Cerebellar nuclear complex (tissue), 1 donor: ENCODE results near the gene MEAF6.

Experiments
- DNase-seq, 2 experiments: peaks; one replicate each; lab custom pipeline; 2025; lab: John Stamatoyannopoulos, UW

The MEAF6 gene

DNA sequence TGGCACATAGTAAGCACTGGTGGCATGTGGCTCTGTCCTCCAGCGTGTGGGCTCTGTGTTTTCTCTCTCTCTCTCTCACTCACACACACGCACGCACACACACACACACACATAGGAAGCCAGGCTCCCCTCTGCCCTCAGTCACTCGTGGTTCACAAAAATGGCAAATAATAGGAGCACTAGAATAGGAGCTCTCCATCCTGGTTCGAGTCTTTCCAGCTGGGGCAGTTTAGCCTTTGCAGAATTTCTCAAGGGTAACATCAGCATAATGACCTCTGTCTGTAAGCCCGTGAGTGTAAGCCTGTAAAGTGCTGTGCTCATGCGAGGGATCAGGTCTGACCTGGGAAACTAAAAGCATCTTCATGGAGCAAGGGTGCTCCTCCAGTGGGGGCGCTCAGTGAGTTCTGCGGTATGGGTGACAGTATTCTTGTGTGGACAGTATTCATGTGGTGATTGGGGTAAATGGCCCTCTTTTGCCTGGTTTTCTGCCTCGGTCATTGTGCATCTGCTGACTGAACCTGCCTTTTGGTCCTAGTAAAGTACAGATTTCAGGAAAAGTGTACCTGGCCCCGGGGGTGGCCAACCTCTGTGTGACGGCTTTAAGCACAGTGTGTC is 41.0 kb downstream of the MEAF6 start:
- no peak for DNase-seq

- DNase-seq, result no peak
Measured at GRCh38 chr1:37472994-37473393, 41.6 kb downstream of the MEAF6 start.

- no peak for DNase-seq
Measured at GRCh38 chr1:37472281-37472680, 42.3 kb downstream of the MEAF6 start.

GRCh38 chr1:37471345-37472231 is 43.0 kb downstream of the MEAF6 start:
- peak in 1 of 2 experiments; percentile 25 for DNase-seq

GRCh38 chr1:37469386-37469785 is 45.2 kb downstream of the MEAF6 start:
- DNase-seq, result no peak

DNA sequence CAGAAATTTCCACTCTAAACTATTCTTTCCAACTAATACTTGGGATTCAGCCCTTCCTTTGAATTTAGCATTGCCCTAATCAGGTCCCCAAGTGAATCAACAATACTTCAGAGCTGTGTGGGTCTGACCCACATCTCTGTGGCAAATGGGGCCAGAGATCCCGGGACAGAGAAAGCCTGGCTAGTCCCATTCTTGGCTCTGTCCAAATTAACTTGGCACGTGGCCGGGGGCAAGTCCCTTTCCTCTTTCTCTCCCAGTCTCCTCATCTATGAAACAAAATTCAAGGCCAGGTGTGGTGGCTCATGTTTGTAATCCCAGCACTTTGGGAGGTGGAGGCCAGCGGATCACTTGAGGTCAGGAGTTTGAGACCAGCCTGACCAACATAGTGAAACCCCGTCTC is 46.5 kb downstream of the MEAF6 start:
- no peak for DNase-seq

GRCh38 chr1:37465593-37466517 is 48.7 kb downstream of the MEAF6 start:
- DNase-seq, result no peak

DNA sequence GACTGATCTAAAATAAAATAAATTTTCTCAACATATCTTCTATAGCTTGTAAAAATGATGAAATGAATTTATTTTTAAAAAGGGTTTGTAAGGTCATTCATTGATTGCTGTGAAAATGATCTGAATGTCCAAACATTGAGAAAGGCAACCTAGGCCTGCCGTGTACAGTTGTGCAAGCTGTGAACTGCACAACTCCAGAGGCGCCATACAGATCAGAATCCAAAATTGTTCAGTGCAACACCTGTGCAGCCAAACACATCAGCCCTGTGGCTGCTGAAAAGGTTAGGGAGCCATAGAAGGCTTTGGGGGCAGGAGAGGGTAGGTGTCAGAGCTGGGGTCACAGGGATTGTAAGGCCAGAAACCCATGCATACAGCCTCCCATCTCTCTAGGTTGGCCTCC is 50.1 kb downstream of the MEAF6 start:
- DNase-seq, result no peak

- DNase-seq, result no peak
Measured at GRCh38 chr1:37461698-37462436, 52.7 kb downstream of the MEAF6 start.

DNA sequence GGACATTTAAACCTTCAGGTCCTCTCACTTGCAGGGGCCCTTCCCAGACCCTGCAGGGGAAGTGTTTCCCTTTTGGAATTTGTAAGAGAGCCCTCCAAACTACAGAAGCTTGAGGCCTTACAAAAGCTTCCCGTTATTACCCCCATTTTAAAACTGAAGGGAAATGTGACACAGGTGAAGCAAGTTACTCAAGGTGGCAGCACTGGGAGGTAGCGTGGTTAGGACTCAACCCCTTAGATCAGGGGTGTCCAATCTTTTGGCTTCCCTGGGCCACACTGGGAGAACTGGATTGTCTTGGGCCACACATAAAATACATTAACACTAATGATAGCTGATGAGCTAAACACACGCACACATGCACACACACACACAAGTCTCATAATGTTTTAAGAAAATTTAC is 56.0 kb downstream of the MEAF6 start:
- DNase-seq, result no peak

- no peak for DNase-seq
Measured at GRCh38 chr1:37456614-37457013, 58.0 kb downstream of the MEAF6 start.

DNA sequence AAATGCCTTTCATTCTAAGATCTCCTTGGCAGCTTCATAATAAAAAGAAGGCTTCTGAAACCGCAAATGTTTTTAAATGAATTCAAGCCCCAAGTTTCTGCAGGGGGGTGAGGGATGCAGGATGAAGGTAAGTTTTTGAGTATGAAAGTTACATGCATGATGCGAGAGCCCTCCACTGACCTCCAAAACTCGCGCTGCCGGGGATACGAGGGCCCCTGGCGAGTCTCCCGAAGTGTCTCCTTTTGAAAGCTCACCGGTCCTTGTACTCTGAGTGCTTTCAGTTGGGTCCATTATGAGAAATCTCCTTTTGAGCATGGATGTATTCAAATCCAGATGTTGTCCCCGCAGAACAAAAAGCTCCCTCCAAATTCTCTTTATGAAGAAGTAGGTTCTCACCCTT is 59.0 kb downstream of the MEAF6 start:
- DNase-seq, result no peak

DNA sequence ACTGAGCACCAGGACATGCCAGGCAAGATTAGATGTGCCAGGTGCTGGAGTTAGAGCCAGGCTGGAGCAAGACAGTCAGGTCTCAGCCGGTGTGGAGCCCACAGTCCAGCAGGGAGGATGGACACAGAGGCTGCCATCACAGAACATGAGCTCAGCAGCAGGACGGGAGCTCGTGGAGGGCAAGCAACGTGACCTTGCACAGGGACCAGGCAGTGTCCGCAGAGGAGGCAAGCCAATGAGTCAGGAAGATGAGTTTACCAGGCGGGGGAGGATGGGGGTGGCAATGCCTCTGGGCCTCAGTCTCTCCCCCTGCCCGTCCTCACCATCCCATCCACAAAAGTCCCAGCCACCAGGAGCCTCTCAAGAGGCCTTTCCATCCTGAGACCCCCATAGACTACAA is 60.9 kb downstream of the MEAF6 start:
- DNase-seq, result no peak

- DNase-seq, result no peak
Measured at GRCh38 chr1:37452416-37452815, 62.1 kb downstream of the MEAF6 start.

- no peak for DNase-seq
Measured at GRCh38 chr1:37449936-37450335, 64.6 kb downstream of the MEAF6 start.

- no peak for DNase-seq
Measured at GRCh38 chr1:37448691-37449417, 65.7 kb downstream of the MEAF6 start.

- DNase-seq, result no peak
Measured at GRCh38 chr1:37448185-37448584, 66.4 kb downstream of the MEAF6 start.

GRCh38 chr1:37446874-37447273 is 67.7 kb downstream of the MEAF6 start:
- no peak for DNase-seq

DNA sequence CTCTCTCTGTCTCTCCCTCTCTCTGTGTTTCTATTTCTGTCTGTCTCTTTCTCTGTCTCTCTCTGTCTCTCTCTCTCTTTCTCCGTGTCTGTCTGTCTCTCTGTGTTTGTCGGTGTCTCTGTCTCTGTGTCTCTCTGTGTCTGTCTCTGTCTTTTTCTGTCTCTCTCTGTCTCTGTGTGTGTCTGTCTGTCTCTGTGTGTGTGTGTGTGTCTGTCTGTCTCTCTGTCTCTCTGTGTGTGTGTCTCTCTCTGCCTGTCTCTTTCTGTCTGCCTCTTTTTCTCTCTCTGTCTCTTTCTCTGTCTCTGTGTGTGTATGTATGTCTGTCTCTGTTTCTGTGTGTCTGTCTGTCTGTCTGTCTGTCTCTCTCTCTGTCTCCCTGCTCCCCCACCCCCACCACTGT is 71.9 kb downstream of the MEAF6 start:
- no peak for DNase-seq
